ENCODE results near the gene PRICKLE4.
A peak's percentile ranks its signal among the peaks of the same experiment; 100 is the strongest.

Gene PRICKLE4

GRCh38 chr6:41767112-41767833 lies 13.3 kb upstream of the PRICKLE4 start (continued):
- no peak for TF ChIP-seq ZNF280D (tag by site-specific recombination; IDR thresholded peaks at IDR 0.05)
- TF ChIP-seq CTCF (tag by site-specific recombination; IDR thresholded peaks at IDR 0.05): no peak
- TF ChIP-seq ZNF362 (tag by site-specific recombination; IDR thresholded peaks at IDR 0.05): no peak
- TF ChIP-seq ZBTB17 (tag by site-specific recombination; IDR thresholded peaks at IDR 0.05): peak; percentile 90
- no peak for TF ChIP-seq RBAK (tag by site-specific recombination; IDR thresholded peaks at IDR 0.05)
- TF ChIP-seq ZNF548 (tag by site-specific recombination; IDR thresholded peaks at IDR 0.05): no peak
- peak; percentile 79 for TF ChIP-seq KLF8 (tag by site-specific recombination; IDR thresholded peaks at IDR 0.05)
- peak; percentile 99 for TF ChIP-seq HOXD13 (CRISPR knock-in tag; IDR thresholded peaks at IDR 0.05; ENCODE audit: borderline replicate concordance)
- TF ChIP-seq KLF1 (tag by site-specific recombination; IDR thresholded peaks at IDR 0.05): peak; percentile 53
- TF ChIP-seq ZBTB11 (tag by site-specific recombination; conservative IDR thresholded peaks at IDR 0.05; ENCODE audit: low read depth): peak; percentile 48; the same call in 1 of the 2 replicates
- TF ChIP-seq PATZ1 (tag by site-specific recombination; IDR thresholded peaks at IDR 0.05): peak; percentile 88
- no peak; the same call in 1 of the 2 replicates for TF ChIP-seq ZNF645 (tag by site-specific recombination; IDR thresholded peaks at IDR 0.05)
- TF ChIP-seq ZNF248 (tag by site-specific recombination; IDR thresholded peaks at IDR 0.05): no peak
- no peak for TF ChIP-seq ZFP3 (tag by site-specific recombination; IDR thresholded peaks at IDR 0.05; ENCODE audit: low read depth)
- TF ChIP-seq ZNF140 (tag by site-specific recombination; IDR thresholded peaks at IDR 0.05): no peak
- no peak for TF ChIP-seq ZNF155 (tag by site-specific recombination; IDR thresholded peaks at IDR 0.05)
- TF ChIP-seq ZNF174 (tag by site-specific recombination; IDR thresholded peaks at IDR 0.05): no peak
- TF ChIP-seq ZNF660 (tag by site-specific recombination; IDR thresholded peaks at IDR 0.05): peak; percentile 98
- 0 out of 2 replicates have a peak, but pooled peaks have one; percentile 6 for TF ChIP-seq ZNF146 (tag by site-specific recombination; IDR thresholded peaks at IDR 0.05)
- TF ChIP-seq ZNF26 (tag by site-specific recombination; IDR thresholded peaks at IDR 0.05): no peak
- no peak for TF ChIP-seq ZNF266 (tag by site-specific recombination; IDR thresholded peaks at IDR 0.05; ENCODE audit: low read depth)
- no peak for TF ChIP-seq ZNF596 (tag by site-specific recombination; IDR thresholded peaks at IDR 0.05)
- TF ChIP-seq YY2 (tag by site-specific recombination; IDR thresholded peaks at IDR 0.05): no peak
- TF ChIP-seq ZSCAN4 (tag by site-specific recombination; IDR thresholded peaks at IDR 0.05): no peak; the same call in 1 of the 2 replicates
